Liver (tissue), 2 donors: ENCODE measurements around the gene PCSK6.

Source experiments
- CTCF ChIP-seq: fragments of 150-350 bp; IDR thresholded peaks from 2 replicates; pipeline ENCODE4 v1.5.1; 2017; ENCODE audit warnings: improper control_type of control experiment, low read depth, low read length; ENCODE audit not compliant: missing input control
- REST ChIP-seq: IDR thresholded peaks from 2 replicates; pipeline ENCODE4 v1.6.1; 2016; ENCODE audit warnings: antibody characterized with exemption, mild to moderate bottlenecking
- donor health status: healthy.

GRCh38 chr15:101329867-101330380, 159.6 kb downstream of the PCSK6 start:
- no peak for TF ChIP-seq CTCF
- no peak for TF ChIP-seq REST
